Keratinocyte (primary cell): ENCODE measurements around the gene SMIM22. TPM values are rescaled to one million over a fixed set of nuclear protein-coding genes. Genes with fewer than 3 reads are reported as not detected.

Source experiments
- DNase-seq: peaks from one replicate; pipeline ENCODE4 v3.0.0-alpha.2; 2011; ENCODE audit warnings: low read depth, missing footprints, low spot score
- FAIRE-seq: peaks from 2 replicates; lab custom pipeline; 2011; peaks lifted over from hg19 to GRCh38; lab: Jason Lieb, UNC
- H2AFZ ChIP-seq: 2 replicates; pipeline ENCODE4 v1.6.0; 2012; ENCODE audit warnings: low read length, control low read depth, inconsistent platforms; ENCODE audit not compliant: control insufficient read depth
- H3K27ac ChIP-seq: 2 replicates; pipeline ENCODE4 v1.5.1; 2011; ENCODE audit warnings: low read length; ENCODE audit not compliant: control insufficient read depth, insufficient read depth
- H3K27me3 ChIP-seq: 3 replicates; pipeline ENCODE4 v1.6.0; 2011; ENCODE audit warnings: low read length; ENCODE audit not compliant: control insufficient read depth, insufficient read depth; ENCODE audit errors: extremely low read depth
- H3K36me3 ChIP-seq, 2 experiments: 2 replicates in 1 of 2; 3 replicates in 1 of 2; pipeline ENCODE4 v1.5.1; 2011; ENCODE audit warnings: low read length in 2 of 2, mild to moderate bottlenecking in 1 of 2; ENCODE audit not compliant: control insufficient read depth in 2 of 2, insufficient read depth in 2 of 2; ENCODE audit errors: extremely low read depth in 1 of 2
- H3K4me1 ChIP-seq: 3 replicates; pipeline ENCODE4 v1.5.1; 2011; ENCODE audit warnings: low read length; ENCODE audit not compliant: control insufficient read depth, insufficient read depth; ENCODE audit errors: extremely low read depth
- H3K4me2 ChIP-seq: 3 replicates; pipeline ENCODE4 v1.6.0; 2011; ENCODE audit warnings: low read depth, low read length; ENCODE audit not compliant: control insufficient read depth, insufficient read depth; ENCODE audit errors: extremely low read depth
- H3K4me3 ChIP-seq, 3 experiments: fragments of 200-600 bp in 1 of 3; sonication (generic) in 1 of 3; 2 replicates in 2 of 3; 3 replicates in 1 of 3; pipeline ENCODE4 v1.5.1; 2011 to 2016; ENCODE audit warnings: low read length in 3 of 3, mild to moderate bottlenecking in 3 of 3, control low read depth in 2 of 3, inconsistent platforms in 1 of 3, low read depth in 1 of 3, mixed read lengths in 1 of 3, mixed run types in 1 of 3, moderate library complexity in 1 of 3; ENCODE audit not compliant: control insufficient read depth in 2 of 3, insufficient read depth in 2 of 3; ENCODE audit errors: extremely low read depth in 1 of 3
- H3K79me2 ChIP-seq: 2 replicates; pipeline ENCODE4 v1.6.0; 2012; ENCODE audit warnings: low read length; ENCODE audit not compliant: control insufficient read depth, insufficient read depth
- H3K9ac ChIP-seq: 3 replicates; pipeline ENCODE4 v1.6.0; 2011; ENCODE audit warnings: low read length; ENCODE audit not compliant: control insufficient read depth, insufficient read depth; ENCODE audit errors: extremely low read depth
- H3K9me1 ChIP-seq: 3 replicates; pipeline ENCODE4 v1.6.0; 2011; ENCODE audit warnings: low read length; ENCODE audit not compliant: control insufficient read depth, insufficient read depth; ENCODE audit errors: extremely low read depth
- H3K9me3 ChIP-seq: 2 replicates; pipeline ENCODE4 v1.5.1; 2012; ENCODE audit warnings: low read depth, low read length; ENCODE audit not compliant: control insufficient read depth
- H4K20me1 ChIP-seq: 3 replicates; pipeline ENCODE4 v1.6.0; 2011; ENCODE audit warnings: low read length; ENCODE audit not compliant: control insufficient read depth, insufficient read depth; ENCODE audit errors: extremely low read depth
- CTCF ChIP-seq, 3 experiments: IDR thresholded peaks in 1 of 3; conservative IDR thresholded peaks in 1 of 3; optimal IDR thresholded peaks in 1 of 3; 2 replicates in 2 of 3; 3 replicates in 1 of 3; pipeline versions ENCODE3 to v1.5.1; 2011; ENCODE audit warnings: low read length in 3 of 3, mild to moderate bottlenecking in 3 of 3, moderate library complexity in 2 of 3, control low read depth in 1 of 3, inconsistent platforms in 1 of 3; ENCODE audit not compliant: insufficient read depth in 2 of 3; ENCODE audit errors: extremely low read depth in 1 of 3
- EZH2 ChIP-seq: IDR thresholded peaks from one replicate; pipeline ENCODE4 v1.6.1; 2012; ENCODE audit warnings: inconsistent platforms, mild to moderate bottlenecking, low read length, moderate library complexity
- dilution Hi-C: fragments of 300-500 bp; cut with MboI; formaldehyde crosslinking; loops from one replicate; pipeline ENCODE4 v1.7.0; 2020; ENCODE audit warnings: low sequenced_read_pairs; ENCODE audit not compliant: extremely low pct_ligation_motif_present
- polyA plus RNA-seq, 5 experiments: library from polyadenylated mRNA; depleted of rRNA in 3 of 5; stranded (reverse) in 3 of 5; stranded (forward) in 1 of 5; unstranded in 1 of 5; fragments of >200 nt; gene quantifications; 1 replicate in 1 of 5; 2 replicates in 3 of 5; 3 replicates in 1 of 5; pipeline versions ENCODE4 v1.2.1 to v1.2.3, GENCODE V29; 2011 to 2012; ENCODE audit warnings: missing spikeins in 2 of 5, low read depth in 1 of 5, low replicate concordance in 1 of 5

The SMIM22 gene
- polyA plus RNA-seq, 1 donor (not counting 4 experiments of a cell fraction or from before 2014, with no cell fraction given): 10.6 TPM

GRCh38 chr16:4776141-4776705 lies 18.9 kb upstream of the SMIM22 start:
- Histone ChIP-seq H3K4me1 (peaks cover 5% of the 10 kb centered on the region), H3K36me3 (no peaks in the 10 kb centered on the region), H4K20me1 (no peaks in the 10 kb centered on the region), H3K27me3 (no peaks in the 10 kb centered on the region), H3K79me2 (no peaks in the 10 kb centered on the region), H3K4me3 (no peak overlapping the region), H3K9me1 (no peaks in the 10 kb centered on the region), H3K9me3 (no peaks in the 10 kb centered on the region), H3K9ac (no peak overlapping the region), H3K27ac (no peak overlapping the region), H2AFZ (no peak overlapping the region), H3K4me2 (no peak overlapping the region)
- dilution Hi-C loops: no loop called here
- no peak for TF ChIP-seq CTCF (optimal IDR thresholded peaks at IDR 0.05 in 1 of 3, IDR thresholded peaks at IDR 0.05 in 1 of 3, conservative IDR thresholded peaks at IDR 0.05 in 1 of 3; ENCODE audit: extremely low read depth in 1 of 3, insufficient read depth in 2 of 3, low read length in 3 of 3)
- no peak for TF ChIP-seq EZH2
- FAIRE-seq: no peak
- DNase-seq: no peak

GRCh38 chr16:4777339-4778049 lies 17.7 kb upstream of the SMIM22 start:
- dilution Hi-C loops: no loop called here
- DNase-seq: no peak
- Histone ChIP-seq H3K4me3 (no peak overlapping the region), H3K36me3 (no peaks in the 10 kb centered on the region), H3K27ac (no peak overlapping the region), H3K4me1 (peaks cover 5% of the 10 kb centered on the region), H3K79me2 (no peaks in the 10 kb centered on the region), H3K9me1 (no peaks in the 10 kb centered on the region), H3K9ac (no peak overlapping the region), H2AFZ (no peak overlapping the region), H3K4me2 (no peak overlapping the region), H3K27me3 (no peaks in the 10 kb centered on the region), H4K20me1 (no peaks in the 10 kb centered on the region), H3K9me3 (no peaks in the 10 kb centered on the region)
- TF ChIP-seq CTCF (optimal IDR thresholded peaks at IDR 0.05 in 1 of 3, IDR thresholded peaks at IDR 0.05 in 1 of 3, conservative IDR thresholded peaks at IDR 0.05 in 1 of 3; ENCODE audit: extremely low read depth in 1 of 3, insufficient read depth in 2 of 3, low read length in 3 of 3) (no peak), EZH2 (no peak)
- no peak for FAIRE-seq
